ENCODE data around the gene CACNA1C.

DNA sequence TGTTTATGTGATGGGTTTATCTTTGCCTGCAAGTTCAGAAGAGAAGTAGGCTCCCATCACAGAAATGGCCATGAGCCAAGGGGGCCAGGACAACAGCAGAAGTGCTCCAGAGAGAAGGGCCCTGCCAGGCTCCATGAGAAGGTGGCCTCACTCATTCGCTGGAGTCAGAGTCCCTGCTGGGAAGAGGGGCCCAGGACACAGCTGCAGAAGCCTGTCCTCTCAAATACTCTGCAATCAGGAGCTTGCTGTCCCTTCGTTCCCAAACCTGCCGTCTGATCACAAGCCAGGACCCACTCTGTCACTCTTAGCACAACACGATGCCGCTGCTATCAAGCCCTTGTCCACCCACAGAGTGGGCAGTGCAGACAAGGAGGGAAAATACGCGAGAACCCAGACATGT lies 435.8 kb downstream of the CACNA1C start:
- no peak for TF ChIP-seq POLR2A (IDR thresholded peaks at IDR 0.05)
- TF ChIP-seq, protein P1, sequence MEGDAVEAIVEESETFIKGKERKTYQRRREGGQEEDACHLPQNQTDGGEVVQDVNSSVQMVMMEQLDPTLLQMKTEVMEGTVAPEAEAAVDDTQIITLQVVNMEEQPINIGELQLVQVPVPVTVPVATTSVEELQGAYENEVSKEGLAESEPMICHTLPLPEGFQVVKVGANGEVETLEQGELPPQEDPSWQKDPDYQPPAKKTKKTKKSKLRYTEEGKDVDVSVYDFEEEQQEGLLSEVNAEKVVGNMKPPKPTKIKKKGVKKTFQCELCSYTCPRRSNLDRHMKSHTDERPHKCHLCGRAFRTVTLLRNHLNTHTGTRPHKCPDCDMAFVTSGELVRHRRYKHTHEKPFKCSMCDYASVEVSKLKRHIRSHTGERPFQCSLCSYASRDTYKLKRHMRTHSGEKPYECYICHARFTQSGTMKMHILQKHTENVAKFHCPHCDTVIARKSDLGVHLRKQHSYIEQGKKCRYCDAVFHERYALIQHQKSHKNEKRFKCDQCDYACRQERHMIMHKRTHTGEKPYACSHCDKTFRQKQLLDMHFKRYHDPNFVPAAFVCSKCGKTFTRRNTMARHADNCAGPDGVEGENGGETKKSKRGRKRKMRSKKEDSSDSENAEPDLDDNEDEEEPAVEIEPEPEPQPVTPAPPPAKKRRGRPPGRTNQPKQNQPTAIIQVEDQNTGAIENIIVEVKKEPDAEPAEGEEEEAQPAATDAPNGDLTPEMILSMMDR (IDR thresholded peaks at IDR 0.05), result no peak
- TF ChIP-seq EP300 (IDR thresholded peaks at IDR 0.05), result no peak

Measured in tibial nerve (tissue), 4 donors.